Hematopoietic multipotent progenitor cell (in vitro differentiated cells): ENCODE data around the gene ALPI. TPM values are rescaled to one million over a fixed set of nuclear protein-coding genes. Genes with fewer than 3 reads are reported as not detected.
"Not testable (repeated sequence)": the region's sequence is repeated elsewhere in the genome, so short reads cannot be mapped to it uniquely, and the experiment has no call there.

Experiments used
- DNase-seq, 3 donors: peaks; one replicate each; pipeline ENCODE4 v3.0.0-alpha.2; 2011 to 2015; ENCODE audit warnings: low read depth in 2 of 3, low spot score in 2 of 3
- total RNA-seq: library from RNA; depleted of rRNA; stranded (reverse); fragments of >200 nt; gene quantifications from one replicate; pipeline ENCODE4 v1.2.3, GENCODE V29; 2012

ALPI gene
- not detected for total RNA-seq

GRCh38 chr2:232455426-232456255, at the start of gene ALPI:
ALPI (plus strand) TSS chr2:232456153; CDS start chr2:232456200, 47 bp downstream.
- DNase-seq = no peak

- DNase-seq = no peak
Measured at GRCh38 chr2:232406556-232407310, 49.2 kb upstream of the ALPI start, which contains the start of gene ALPG. ALPG (plus strand) TSS chr2:232406844; CDS start chr2:232406895, 51 bp downstream.

GRCh38 chr2:232407428-232408150, 48.4 kb upstream of the ALPI start:
- not testable (repeated sequence) for DNase-seq

- not testable (repeated sequence) for DNase-seq
Measured at GRCh38 chr2:232408269-232408668, 47.7 kb upstream of the ALPI start.

GRCh38 chr2:232409617-232410016, 46.3 kb upstream of the ALPI start:
- DNase-seq = not testable (repeated sequence)

- DNase-seq = no peak
Measured at GRCh38 chr2:232410238-232410900, 45.6 kb upstream of the ALPI start.

- no peak for DNase-seq
Measured at GRCh38 chr2:232411901-232412629, 43.9 kb upstream of the ALPI start.

GRCh38 chr2:232412986-232413385, 43.0 kb upstream of the ALPI start:
- DNase-seq = no peak

- no peak for DNase-seq
Measured at GRCh38 chr2:232415138-232415690, 40.7 kb upstream of the ALPI start.

- no peak for DNase-seq
Measured at GRCh38 chr2:232415736-232416520, 40.0 kb upstream of the ALPI start.

GRCh38 chr2:232416521-232417470, 39.2 kb upstream of the ALPI start:
- DNase-seq = no peak

- no peak for DNase-seq
Measured at GRCh38 chr2:232417489-232417888, 38.5 kb upstream of the ALPI start.

GRCh38 chr2:232418056-232418455, 37.9 kb upstream of the ALPI start:
- no peak for DNase-seq

GRCh38 chr2:232418466-232419244, 37.3 kb upstream of the ALPI start:
- peak in 2 of 3 donors; percentile 74 to 76 for DNase-seq

- DNase-seq = no peak
Measured at GRCh38 chr2:232419245-232420072, 36.5 kb upstream of the ALPI start.

GRCh38 chr2:232420073-232420454, 35.9 kb upstream of the ALPI start:
- DNase-seq = no peak
